CD14-positive monocyte (primary cell): ENCODE results near the gene LOXL3. TPM values are rescaled to one million over a fixed set of nuclear protein-coding genes. Genes with fewer than 3 reads are reported as not detected.
A peak's percentile ranks its signal among the peaks of the same experiment; 100 is the strongest.

Experiments used
- DNase-seq, 3 donors: peaks; one replicate each; pipeline ENCODE4 v3.0.0-alpha.2; 2011 to 2022
- H2AFZ ChIP-seq: 2 replicates; pipeline ENCODE4 v1.6.0; 2012; ENCODE audit warnings: mild to moderate bottlenecking, low read depth, low read length, inconsistent platforms; ENCODE audit not compliant: insufficient read depth, poor library complexity, severe bottlenecking
- H3K27ac ChIP-seq, 2 donors: 1 replicate in 1 of 2; 2 replicates in 1 of 2; pipeline ENCODE4 v1.5.1; 2012 to 2013; ENCODE audit warnings: low read length in 2 of 2, control low read depth in 1 of 2, inconsistent platforms in 1 of 2, low read depth in 1 of 2, mild to moderate bottlenecking in 1 of 2
- H3K27me3 ChIP-seq, 2 donors: one replicate each; pipeline versions ENCODE4 v1.6.0 to v1.6.1; 2011 to 2013; ENCODE audit warnings: low read length in 2 of 2; ENCODE audit not compliant: control insufficient read depth in 2 of 2, insufficient read depth in 2 of 2
- H3K36me3 ChIP-seq, 2 donors: replicated peaks in 1 of 2; 1 replicate in 1 of 2; 2 replicates in 1 of 2; pipeline versions ENCODE4 v1.5.1 to v1.6.1; 2012 to 2013; ENCODE audit warnings: low read length in 2 of 2, control low read depth in 1 of 2, inconsistent platforms in 1 of 2, mild to moderate bottlenecking in 1 of 2; ENCODE audit not compliant: insufficient read depth in 2 of 2, control insufficient read depth in 1 of 2
- H3K4me1 ChIP-seq, 2 donors: 1 replicate in 1 of 2; 2 replicates in 1 of 2; pipeline versions ENCODE4 v1.5.1 to v1.6.1; 2012 to 2013; ENCODE audit warnings: low read length in 2 of 2, control low read depth in 1 of 2, inconsistent platforms in 1 of 2, mild to moderate bottlenecking in 1 of 2, moderate library complexity in 1 of 2; ENCODE audit not compliant: insufficient read depth in 2 of 2, control insufficient read depth in 1 of 2
- H3K4me2 ChIP-seq: replicated peaks from 2 replicates; pipeline ENCODE3; 2012; ENCODE audit warnings: low read length, moderate library complexity, mild to moderate bottlenecking; ENCODE audit not compliant: poor library complexity, severe bottlenecking; ENCODE audit errors: extremely low read depth
- H3K4me3 ChIP-seq, 3 experiments: fragments of 200-600 bp in 1 of 3; sonication (generic) in 1 of 3; replicated peaks in 1 of 3; 1 replicate in 2 of 3; 2 replicates in 1 of 3; pipeline ENCODE4 v1.5.1; 2011 to 2013; ENCODE audit warnings: low read length in 3 of 3, mild to moderate bottlenecking in 3 of 3, control low read depth in 2 of 3, low read depth in 2 of 3, inconsistent platforms in 1 of 3, moderate library complexity in 1 of 3
- H3K79me2 ChIP-seq: 2 replicates; pipeline ENCODE4 v1.6.0; 2012; ENCODE audit warnings: mild to moderate bottlenecking, control low read depth, inconsistent platforms, low read length, moderate library complexity; ENCODE audit not compliant: insufficient read depth
- H3K9ac ChIP-seq: 2 replicates; pipeline ENCODE4 v1.6.0; 2017; ENCODE audit warnings: low read length, mild to moderate bottlenecking; ENCODE audit not compliant: insufficient read depth, poor library complexity, severe bottlenecking
- H3K9me3 ChIP-seq, 2 donors: replicated peaks in 1 of 2; 1 replicate in 1 of 2; 2 replicates in 1 of 2; pipeline versions ENCODE4 v1.5.1 to v1.6.1; 2012 to 2013; ENCODE audit warnings: low read length in 2 of 2, control low read depth in 1 of 2; ENCODE audit not compliant: control insufficient read depth in 1 of 2, insufficient read depth in 1 of 2
- H4K20me1 ChIP-seq: 2 replicates; pipeline ENCODE4 v1.6.0; 2012; ENCODE audit warnings: mild to moderate bottlenecking, low read length, control low read depth, moderate library complexity; ENCODE audit not compliant: insufficient read depth
- H3K27ac Mint-ChIP-seq, 7 donors: one replicate each; pipeline ENCODE4 v1.8.0; 2020; ENCODE audit warnings: mild to moderate bottlenecking in 7 of 7, mixed read lengths in 7 of 7, moderate library complexity in 6 of 7, inconsistent platforms in 2 of 7
- H3K27me3 Mint-ChIP-seq, 3 donors: one replicate each; pipeline ENCODE4 v1.8.0; 2021 to 2022; ENCODE audit warnings: low read depth in 3 of 3, mild to moderate bottlenecking in 3 of 3, mixed read lengths in 3 of 3, moderate library complexity in 3 of 3, inconsistent platforms in 1 of 3
- H3K36me3 Mint-ChIP-seq, 2 donors: one replicate each; pipeline ENCODE4 v1.8.0; 2020; ENCODE audit warnings: mixed read lengths in 2 of 2, inconsistent platforms in 1 of 2, mild to moderate bottlenecking in 1 of 2
- H3K4me1 Mint-ChIP-seq: one replicate; pipeline ENCODE4 v1.8.0; 2020; ENCODE audit warnings: mild to moderate bottlenecking, mixed read lengths
- H3K4me3 Mint-ChIP-seq, 2 donors: one replicate each; pipeline ENCODE4 v1.8.0; 2020; ENCODE audit warnings: mild to moderate bottlenecking in 2 of 2, mixed read lengths in 2 of 2, moderate library complexity in 1 of 2
- H3K9me3 Mint-ChIP-seq, 7 donors: one replicate each; pipeline ENCODE4 v1.8.0; 2020 to 2022; ENCODE audit warnings: mixed read lengths in 7 of 7, mild to moderate bottlenecking in 6 of 7, moderate library complexity in 6 of 7, inconsistent platforms in 2 of 7
- CTCF ChIP-seq: fragments of 200-600 bp; IDR thresholded peaks from one replicate; pipeline ENCODE4 v1.8.0; 2022; ENCODE audit warnings: antibody characterized with exemption, mild to moderate bottlenecking
- WGBS: methylation state at CpG from one replicate; pipeline ENCODE4 v1.1.5; 2013; ENCODE audit warnings: missing lambda C conversion rate; ENCODE audit not compliant: insufficient coverage; 5-methylcytosine and 5-hydroxymethylcytosine counted together
- intact Hi-C, 2 donors: fragments of 100-400 bp; cut with micrococcal nuclease; formaldehyde crosslinking; loops; one replicate each; pipeline versions ENCODE4 v1.15.0 to v1.15.1; 2023
- polyA plus RNA-seq, 3 donors: library from polyadenylated mRNA; depleted of rRNA in 1 of 3; unstranded in 2 of 3; stranded (reverse) in 1 of 3; fragments of 300-500 nt in 2 of 3; fragments of >200 nt in 1 of 3; fragmentation: Illumina TruSeq in 2 of 3; gene quantifications; 1 replicate in 2 of 3; 2 replicates in 1 of 3; pipeline ENCODE4 v1.2.3, GENCODE V29; 2012 to 2021

The LOXL3 gene
- polyA plus RNA-seq, 3 donors, result 18.2 to 35.0 (median 18.5) TPM

- no peak overlapping the region for H3K9ac ChIP-seq
- Mint-ChIP-seq H3K9me3 (peaks cover 0 to 3% (median 0%) of the 10 kb centered on the region in 7 donors), H3K4me3 (no peak overlapping the region), H3K27me3 (peaks cover 0 to 3% (median 0%) of the 10 kb centered on the region in 3 donors), H3K4me1 (peaks cover 72% of the 10 kb centered on the region), H3K27ac (peak overlapping the region in 5 of 7 donors; percentile 19 to 61 (median 47)), H3K36me3 (peaks cover 0 to 4% of the 10 kb centered on the region in 2 donors)
- H3K9me3 ChIP-seq, result no peaks in the 10 kb centered on the region
- peak overlapping the region in 1 of 2 donors; percentile 61 for H3K27ac ChIP-seq
- intact Hi-C loops, result no loop called here
- TF ChIP-seq CTCF, result no peak
- WGBS, result 94% methylated on average over 3 of the region's 3 CpGs
- H3K4me2 ChIP-seq, result no peak overlapping the region
- no peak overlapping the region for H3K4me3 ChIP-seq
- DNase-seq, result no peak
- H3K36me3 ChIP-seq, result no peaks in the 10 kb centered on the region
- H3K79me2 ChIP-seq, result peaks cover 7% of the 10 kb centered on the region
- H2AFZ ChIP-seq, result no peak overlapping the region
- no peaks in the 10 kb centered on the region for H3K27me3 ChIP-seq
- H4K20me1 ChIP-seq, result no peaks in the 10 kb centered on the region
- H3K4me1 ChIP-seq, result peaks cover 83 to 92% of the 10 kb centered on the region in 2 donors
These were observed 18.6 kb upstream of the LOXL3 start for GRCh38 chr2:74572178-74572925.

GRCh38 chr2:74571058-74571457, 17.3 kb upstream of the LOXL3 start:
- intact Hi-C loops, result no loop called here
- no peak overlapping the region for H3K9ac ChIP-seq
- Mint-ChIP-seq H3K4me1 (peaks cover 71% of the 10 kb centered on the region), H3K9me3 (peaks cover 0 to 3% (median 0%) of the 10 kb centered on the region in 7 donors), H3K4me3 (no peak overlapping the region), H3K36me3 (peaks cover 0 to 4% of the 10 kb centered on the region in 2 donors), H3K27me3 (peaks cover 0 to 3% (median 0%) of the 10 kb centered on the region in 3 donors), H3K27ac (no peak overlapping the region)
- no peaks in the 10 kb centered on the region for H4K20me1 ChIP-seq
- no peaks in the 10 kb centered on the region for H3K36me3 ChIP-seq
- H3K4me2 ChIP-seq, result peak overlapping the region; percentile 23
- WGBS, result 0% methylated on average over 1 of the region's 1 CpG
- peaks cover 7% of the 10 kb centered on the region for H3K79me2 ChIP-seq
- peaks cover 82 to 92% of the 10 kb centered on the region in 2 donors for H3K4me1 ChIP-seq
- H3K27me3 ChIP-seq, result no peaks in the 10 kb centered on the region
- H3K4me3 ChIP-seq, result no peak overlapping the region
- peak overlapping the region; percentile 68 for H2AFZ ChIP-seq
- no peaks in the 10 kb centered on the region for H3K9me3 ChIP-seq
- peak overlapping the region in 1 of 2 donors; percentile 61 for H3K27ac ChIP-seq
- no peak for TF ChIP-seq CTCF
- peak; percentile 36 to 48 (median 40) for DNase-seq
